Posterior cingulate gyrus (tissue), 11 donors: ENCODE results near the gene CADPS.

ENCODE experiments used
- DNase-seq, 10 donors: peaks; one replicate each; pipeline versions ENCODE4 v3.0.0 to v3.0.0-alpha.2; 2020 to 2021; ENCODE audit warnings: mixed read lengths in 3 of 10
- intact Hi-C: fragments of 100-400 bp; cut with DNase I; formaldehyde crosslinking; loops from one replicate; pipeline ENCODE4 v1.15.1; 2023

CADPS gene

DNA sequence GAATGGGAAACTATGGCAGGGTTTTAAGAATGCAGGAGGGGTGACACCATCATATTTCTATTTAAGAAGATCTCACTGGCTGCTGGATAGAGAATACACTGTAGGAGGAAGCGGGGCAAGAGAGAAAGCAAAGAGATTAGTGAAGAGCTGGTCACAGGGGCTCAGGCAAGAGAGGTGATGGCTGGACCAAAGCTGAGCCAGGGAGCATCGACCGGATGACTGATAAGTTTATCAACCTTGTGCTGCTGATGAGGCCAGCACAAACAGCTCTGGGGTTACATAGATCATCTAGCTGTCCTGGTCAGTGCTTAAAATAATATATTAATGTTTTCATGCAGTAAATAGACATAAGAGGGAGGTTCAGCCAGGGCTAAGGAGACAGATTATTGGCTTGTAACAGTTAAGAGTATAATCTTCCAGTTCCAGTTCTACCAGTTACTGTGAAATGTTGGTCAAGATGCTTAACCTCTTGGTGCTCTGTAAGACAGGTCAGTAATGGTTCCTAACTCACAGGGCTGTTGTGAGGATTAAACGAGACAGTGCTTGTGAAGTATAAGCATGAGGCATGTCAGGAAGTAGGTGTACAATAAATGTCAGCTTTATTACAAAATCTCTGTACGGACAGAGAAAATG is 300.8 kb downstream of the CADPS start:
- intact Hi-C loops: no loop called here

DNA sequence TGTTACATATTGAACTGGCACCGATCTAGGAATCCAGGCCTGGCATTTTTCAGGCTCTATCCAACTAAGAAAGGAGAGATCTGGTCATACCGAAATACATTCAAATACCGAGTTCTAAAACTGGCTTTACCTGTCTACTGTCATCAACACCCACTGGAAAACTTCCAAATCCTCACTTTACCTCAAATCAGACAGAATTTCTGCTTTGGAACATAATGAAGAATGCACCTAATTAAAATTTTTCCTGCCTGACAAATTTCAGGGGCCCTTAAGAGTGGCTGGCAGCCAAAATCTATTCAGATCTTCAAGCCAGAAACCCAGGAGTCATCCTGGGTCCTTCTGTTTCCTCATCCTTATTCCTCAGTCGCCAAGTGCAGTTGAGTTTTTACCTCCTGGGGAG is 303.3 kb downstream of the CADPS start:
- DNase-seq: no peak
- intact Hi-C loops: no loop called here

More for the DNA sequence above, 300.8 kb downstream of the CADPS start:
- no peak for DNase-seq

DNA sequence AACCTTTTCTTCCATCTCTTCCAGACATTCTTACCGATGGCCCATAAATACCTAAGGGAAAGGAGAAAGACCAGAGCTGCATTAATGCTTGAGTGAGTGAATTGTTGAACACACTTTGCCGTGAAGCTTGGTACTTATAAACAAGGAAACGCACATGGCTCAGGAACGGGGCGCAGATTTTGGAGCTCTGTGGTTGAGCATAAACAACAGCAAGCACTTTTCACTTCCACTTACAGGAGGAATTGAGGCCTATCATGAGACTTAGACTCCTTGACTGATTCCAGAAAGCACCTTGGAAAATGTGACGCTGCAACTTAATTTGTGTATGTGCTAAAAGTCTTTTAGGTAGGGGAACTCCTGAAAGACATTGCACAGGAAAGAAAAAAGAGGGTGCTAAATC is 304.3 kb downstream of the CADPS start:
- DNase-seq: no peak
- intact Hi-C loops: no loop called here

DNA sequence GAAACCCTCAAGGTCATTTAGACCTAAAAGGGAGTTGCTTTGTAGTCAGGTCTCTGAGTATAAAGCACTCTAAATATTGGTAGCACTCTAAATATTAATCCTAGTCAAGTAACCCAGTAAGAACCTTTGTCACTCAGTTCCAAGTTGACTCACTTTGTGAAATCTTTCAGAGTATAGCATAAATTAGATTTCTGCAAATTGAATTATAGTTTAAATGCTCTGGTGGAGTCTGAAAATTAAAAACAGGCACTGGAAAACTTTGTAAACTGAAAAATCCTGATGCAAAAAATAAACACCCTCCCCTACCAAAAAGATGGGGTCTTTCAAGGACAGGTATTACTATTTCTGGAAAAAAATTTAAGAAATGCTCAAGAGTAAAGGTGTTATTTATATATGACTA is 305.6 kb downstream of the CADPS start:
- no peak for DNase-seq
- intact Hi-C loops: no loop called here

DNA sequence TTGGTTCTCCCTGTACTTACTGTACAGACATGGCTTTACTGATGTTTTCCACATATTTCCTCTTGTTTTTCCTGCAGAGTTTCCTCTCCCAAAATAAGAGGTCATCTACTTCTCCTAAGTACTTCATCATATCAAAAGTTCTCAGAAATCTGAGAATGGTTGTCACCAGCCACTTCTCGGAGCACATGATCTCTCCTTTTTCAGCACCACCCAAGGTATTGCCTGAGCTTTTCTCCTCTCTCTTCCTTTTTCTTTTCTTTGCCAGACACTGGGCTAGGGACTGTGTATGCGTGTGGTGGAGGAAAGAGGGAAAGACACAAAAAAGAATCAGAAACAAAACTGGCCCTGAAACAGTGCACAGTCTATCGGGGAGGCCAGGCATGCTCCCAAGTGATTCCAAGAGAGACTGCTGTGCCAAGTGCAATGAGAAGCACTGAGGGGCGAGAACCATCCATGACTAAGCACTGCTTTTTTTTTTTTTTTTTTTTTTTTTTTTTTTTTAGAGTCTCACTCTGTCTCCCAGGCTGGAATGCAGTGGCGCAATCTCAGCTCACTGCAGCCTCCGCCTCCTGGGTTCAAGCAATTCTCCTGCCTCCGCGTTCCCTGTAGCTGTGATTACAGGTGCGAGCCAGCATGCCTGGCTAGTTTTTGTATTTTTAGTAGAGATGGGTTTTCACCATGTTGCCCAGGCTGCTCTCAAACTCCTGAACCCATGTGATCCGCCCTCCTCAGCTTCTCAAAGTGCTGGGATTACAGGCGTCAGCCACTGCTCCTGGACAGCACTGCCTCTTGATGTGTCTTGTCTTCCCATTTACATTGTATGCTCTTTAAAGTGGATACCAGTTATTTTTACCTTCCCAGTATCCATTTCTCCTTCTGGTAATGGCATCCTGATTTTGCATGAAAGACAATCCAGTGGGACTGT is 307.9 kb downstream of the CADPS start:
- peak in 8 of 10 donors; percentile 18 to 88 (median 42) for DNase-seq
- intact Hi-C loops: no loop called here

DNA sequence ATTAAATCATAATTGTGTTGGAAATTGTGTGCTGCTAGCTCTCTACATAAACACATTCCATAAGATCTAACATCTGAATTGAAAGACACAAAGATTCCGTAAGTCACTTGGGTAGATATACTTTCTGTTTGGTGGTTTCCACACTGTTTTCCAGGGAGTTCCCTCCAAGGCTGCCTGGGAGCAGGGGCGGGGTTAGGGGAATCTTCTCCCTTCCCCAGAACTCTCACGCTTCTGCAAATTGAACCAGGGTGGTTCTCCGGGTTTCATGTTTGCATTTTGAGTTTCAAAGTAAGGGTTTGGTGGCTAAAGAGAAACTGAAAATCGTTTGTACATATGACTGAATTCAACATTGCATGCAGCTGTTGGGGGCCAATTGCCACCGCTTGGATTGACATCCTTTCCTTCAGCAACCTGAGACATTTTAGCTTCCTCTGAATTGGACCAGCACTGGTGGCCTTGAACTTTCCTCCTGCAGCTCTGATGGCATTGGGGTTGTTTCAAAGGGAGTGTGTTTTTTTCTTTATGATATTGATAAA is 309.1 kb downstream of the CADPS start:
- intact Hi-C loops: no loop called here
- no peak for DNase-seq

DNA sequence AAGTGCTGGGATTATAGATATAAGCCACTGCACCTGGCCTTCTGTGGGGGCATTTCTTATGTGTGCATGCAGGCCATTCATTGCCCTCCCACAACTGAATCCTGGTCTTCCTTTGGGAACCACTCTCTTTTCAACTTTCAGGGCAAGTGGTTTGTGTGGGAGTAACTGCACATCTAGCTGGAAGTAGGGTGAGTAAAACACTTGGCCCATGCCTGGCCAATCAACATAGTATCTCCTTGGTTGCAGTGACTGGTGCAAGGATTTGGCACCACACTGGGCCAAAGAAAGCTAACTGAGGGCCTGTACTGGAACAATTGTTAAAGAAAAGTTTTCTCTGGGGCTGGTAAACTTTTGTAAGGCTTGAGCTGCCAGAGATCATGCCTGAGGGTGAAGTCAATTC is 312.6 kb downstream of the CADPS start:
- no peak for DNase-seq
- intact Hi-C loops: no loop called here

DNA sequence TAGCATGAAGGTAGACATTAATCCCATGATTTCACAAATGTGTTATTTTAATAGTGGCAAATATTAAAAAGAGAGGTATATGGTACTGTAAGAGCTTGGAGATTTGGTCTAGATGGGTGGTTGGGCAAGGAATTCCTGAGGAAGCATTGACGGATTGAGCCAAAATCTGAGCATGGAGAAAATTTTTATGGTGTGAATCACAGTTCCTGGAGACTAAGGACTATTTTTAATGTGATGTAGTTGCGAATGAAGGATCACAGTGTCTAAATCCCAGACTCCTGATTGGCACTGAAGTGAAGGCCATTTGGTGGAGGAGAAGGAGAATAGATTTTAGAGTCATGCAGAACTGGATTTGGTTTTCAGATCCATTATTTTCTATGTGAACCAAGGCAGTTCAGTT is 313.2 kb downstream of the CADPS start:
- intact Hi-C loops: no loop called here
- no peak for DNase-seq

DNA sequence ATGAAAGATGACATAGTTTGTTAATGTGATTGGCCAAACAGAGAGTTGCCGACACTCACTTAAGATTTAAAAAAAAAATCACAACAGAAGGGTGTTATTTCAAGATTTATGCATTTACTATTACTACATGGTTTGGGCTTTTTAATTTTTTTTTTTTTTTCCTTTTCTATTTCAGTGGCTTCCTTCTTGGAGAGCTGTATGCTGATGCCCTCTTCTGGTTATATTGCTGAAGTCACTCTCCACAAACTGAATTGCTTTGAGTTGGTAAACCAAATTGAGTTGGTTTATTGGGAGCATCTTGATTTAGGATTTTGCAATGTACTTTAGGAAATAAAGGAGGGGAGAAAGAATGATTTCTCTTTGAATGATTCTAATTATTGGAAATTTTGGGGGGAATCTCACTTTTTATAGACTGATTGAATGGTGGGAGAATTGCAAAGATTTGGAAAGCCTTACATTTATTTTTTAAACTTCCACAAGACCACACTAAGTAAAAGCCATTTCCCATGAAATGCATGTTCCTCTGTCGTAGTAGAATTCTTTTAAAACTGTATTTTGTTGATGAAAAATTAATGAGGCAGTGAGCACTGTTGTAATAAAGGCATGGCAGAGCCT is 315.3 kb downstream of the CADPS start:
- intact Hi-C loops: loop anchor here (2.0 kb wide), 2 partner anchors 227 to 359 kb away; no protein-coding TSS in a partner anchor
- no peak for DNase-seq

DNA sequence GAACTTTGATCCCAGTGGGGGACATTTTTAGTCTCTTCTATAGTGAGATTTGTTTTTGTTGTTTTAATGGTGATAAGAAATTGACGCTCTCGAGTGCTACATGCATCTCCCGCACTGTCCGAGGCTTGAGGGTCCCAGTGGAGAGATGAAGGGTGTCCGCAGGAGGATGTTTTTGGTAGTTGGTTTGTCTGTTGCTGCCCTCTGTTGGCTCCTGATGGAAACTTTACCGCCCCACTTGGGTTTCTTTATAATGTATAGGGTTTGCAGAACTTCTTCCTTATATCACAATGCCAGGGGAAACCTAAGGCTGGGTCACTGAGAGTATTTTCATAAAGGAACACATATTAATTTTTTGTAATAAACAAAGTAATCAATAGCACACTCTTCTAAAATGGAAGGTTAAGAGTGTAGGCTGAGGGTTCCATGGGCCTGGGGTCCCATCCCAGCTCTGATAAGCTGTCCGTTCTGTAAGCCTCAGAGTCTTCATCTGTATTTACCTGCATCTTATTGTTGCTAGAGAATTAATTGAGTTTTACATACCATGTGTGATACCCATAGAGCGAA is 316.6 kb downstream of the CADPS start:
- DNase-seq: peak in 1 of 10 donors; percentile 18
- intact Hi-C loops: loop anchor here (2.0 kb wide), 1 partner anchor 226 kb away; no protein-coding TSS in a partner anchor

DNA sequence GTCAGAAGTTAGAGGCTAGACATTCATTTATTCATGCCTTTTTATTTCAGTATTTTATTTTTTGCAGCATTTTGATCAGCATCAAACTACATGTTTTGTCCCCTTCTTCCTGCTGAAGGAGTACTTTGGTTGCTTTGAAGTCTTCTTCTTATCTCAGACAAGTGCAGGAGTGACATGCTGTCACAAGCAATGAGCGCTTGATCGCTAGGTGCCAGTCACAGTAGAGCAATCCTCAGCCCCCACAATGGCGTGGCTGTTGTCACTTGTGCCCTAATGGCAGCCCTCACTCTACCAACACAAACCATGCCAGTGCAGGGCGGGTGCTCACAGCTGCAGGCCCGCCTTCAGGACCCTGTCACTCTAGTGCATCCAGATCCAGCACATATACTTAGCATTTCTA is 317.2 kb downstream of the CADPS start:
- DNase-seq: no peak
- intact Hi-C loops: loop anchor here (2.0 kb wide), 1 partner anchor 225 kb away; no protein-coding TSS in a partner anchor

DNA sequence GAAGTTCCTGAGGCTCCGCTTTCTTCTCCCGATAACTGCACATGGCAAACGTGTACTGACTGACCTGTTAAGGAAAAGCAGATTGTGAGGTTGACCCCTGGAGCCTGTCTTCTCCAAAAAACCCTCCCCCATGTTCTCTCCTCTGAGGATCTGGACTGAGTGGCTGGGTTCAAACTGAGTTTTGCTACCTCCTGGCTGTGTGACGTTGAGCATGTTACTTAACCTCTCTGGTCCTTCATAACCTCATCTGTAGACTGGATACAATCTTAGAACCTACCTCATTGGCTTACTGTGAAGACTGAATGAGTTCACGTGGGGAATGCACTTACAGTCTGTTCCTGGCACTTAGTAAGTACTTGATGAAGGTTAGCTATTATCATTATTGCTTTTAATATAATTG is 317.8 kb downstream of the CADPS start:
- no peak for DNase-seq
- intact Hi-C loops: no loop called here

DNA sequence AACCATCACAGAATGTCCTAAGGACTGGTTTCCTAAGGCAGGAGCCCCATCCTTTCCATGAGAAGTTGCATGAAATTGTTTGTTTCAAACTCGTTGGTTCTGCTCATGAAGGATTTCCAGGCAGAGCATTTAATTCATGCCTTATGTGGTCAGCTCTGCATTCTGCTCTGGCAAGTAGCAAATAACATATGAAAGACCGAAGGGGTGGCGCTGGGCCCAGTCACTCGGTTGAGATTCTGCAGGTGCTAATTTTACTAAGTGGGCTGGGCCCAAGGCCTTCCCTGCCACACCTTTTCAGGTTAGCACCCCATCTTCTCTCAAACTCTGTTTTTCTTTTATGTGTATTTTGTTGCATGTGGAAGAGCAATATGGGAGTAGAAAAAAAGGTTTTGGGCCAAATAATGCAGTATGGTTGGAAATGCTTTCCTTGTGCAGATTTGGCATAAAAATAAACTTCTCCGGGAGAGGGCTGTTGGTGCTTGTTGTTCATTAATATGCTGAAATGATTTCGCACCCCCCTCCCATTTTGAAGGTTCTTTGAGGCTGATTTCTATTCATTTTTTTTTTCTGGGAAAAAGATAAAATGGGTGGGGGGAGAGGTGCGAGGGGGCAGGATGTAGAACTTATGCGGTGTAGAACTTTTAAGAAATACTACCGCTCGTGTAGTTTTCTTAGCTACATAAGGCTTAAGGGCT is 318.9 kb downstream of the CADPS start:
- intact Hi-C loops: no loop called here
- no peak for DNase-seq

DNA sequence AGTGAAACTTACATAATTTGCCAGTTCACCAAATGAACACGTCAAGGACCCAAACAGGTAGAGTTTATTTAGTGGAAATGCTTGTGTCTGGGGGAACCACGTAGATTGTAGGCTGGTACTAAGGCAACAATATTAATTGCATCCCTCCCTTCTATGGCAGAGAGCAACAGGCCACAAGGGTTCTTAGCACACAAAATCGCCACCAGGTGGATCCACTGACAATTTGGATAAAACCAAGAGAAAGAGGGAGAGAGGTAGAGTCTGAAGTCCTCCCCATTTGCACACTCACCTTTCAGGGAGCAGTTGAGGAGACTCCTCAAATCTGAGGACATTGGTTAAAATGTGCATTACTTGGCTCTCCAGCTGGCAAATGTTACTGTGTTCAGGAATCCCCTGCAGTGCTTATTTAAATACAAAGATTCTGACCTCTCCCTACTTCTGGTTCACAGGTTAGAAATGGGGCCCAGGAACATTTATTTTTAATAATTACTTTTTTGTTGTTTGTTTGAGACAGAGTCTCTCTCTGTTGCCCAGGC is 320.9 kb downstream of the CADPS start:
- no peak for DNase-seq
- intact Hi-C loops: no loop called here

DNA sequence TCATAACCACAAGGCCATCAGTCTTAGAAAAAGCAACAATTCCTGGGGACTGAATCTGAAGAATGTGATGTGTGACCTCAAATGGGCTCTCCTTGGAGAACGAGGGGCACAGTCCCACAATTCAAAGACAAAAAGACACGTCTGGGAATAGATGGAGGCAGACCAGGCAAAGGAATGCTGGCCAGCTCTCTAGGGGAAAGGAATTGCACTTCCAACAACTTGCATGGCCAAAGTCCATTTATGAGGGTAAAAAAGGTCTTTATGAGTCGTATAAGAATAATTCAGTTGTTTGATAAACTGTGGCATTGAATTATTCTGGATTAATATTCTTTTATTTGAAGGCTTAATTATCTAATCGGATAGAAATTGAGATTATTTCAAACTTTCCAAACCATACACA is 321.4 kb downstream of the CADPS start:
- DNase-seq: no peak
- intact Hi-C loops: no loop called here

DNA sequence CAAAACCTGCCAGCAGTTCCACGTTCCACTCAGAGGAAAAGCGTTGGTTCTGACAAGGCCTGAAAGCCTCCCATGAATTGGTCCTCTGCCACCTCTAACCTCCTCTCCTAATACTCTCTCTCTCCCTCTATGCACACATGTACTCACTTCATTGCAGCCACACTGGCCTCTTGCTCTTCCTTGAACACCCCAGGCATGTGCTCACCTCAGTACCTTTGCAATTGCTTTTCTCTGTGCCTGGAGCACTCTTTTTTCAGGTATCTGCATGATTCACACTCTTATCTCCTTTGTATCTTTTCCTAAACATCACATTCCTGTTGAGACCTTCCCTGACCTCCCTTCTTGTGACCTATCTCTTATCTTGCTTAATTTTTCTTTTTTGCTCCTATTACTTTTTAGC is 323.7 kb downstream of the CADPS start:
- intact Hi-C loops: no loop called here
- no peak for DNase-seq

DNA sequence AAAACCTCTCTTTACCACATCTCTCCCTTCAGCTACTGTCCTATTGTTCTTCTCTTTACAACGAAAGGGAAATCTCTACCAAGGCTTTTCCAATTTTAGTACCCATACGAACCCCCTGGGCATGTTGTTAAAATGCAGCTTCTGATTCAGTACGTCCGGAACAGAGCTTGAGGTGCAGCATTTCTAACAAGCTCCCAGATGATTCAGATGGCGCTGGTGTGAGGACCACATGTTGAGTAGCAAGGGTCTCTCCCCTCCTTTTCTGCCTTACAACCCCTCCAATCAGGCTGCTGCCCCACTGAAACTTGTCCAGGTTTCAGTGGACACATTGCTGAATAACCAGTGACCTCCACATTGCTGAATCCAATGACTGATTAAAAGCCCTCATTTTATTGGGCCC is 324.8 kb downstream of the CADPS start:
- no peak for DNase-seq
- intact Hi-C loops: no loop called here

DNA sequence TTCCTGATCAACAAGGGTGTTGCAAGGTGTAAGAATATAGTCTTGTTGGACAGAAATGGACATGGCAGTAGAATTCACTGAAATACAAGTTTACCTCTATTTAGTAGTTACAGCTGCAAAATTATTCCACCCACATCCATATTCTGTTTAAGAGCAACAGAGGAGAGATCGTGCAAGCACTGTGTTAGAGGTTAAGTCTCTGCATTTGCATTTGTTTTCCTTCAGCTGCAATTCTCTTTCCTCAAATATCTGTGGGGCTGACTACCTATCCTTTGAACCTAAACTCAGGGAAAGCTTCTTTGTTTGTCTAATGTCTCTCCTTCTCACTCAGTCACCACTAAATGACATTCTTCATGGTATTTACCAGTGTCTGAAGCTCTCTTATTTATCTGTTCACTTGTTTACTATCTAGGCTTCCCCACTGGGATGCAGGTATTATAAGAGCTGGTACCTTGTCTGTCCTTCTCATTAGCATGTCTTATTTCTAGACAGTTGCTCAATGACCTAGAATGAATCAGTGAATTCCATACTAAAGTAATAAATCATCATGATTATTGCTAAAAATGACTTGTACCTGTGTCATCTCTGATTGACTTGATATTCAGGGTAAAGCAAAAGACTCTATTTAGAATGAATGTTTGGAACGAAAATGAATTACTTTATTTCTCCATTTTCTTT is 326.5 kb downstream of the CADPS start:
- intact Hi-C loops: no loop called here
- DNase-seq: no peak

DNA sequence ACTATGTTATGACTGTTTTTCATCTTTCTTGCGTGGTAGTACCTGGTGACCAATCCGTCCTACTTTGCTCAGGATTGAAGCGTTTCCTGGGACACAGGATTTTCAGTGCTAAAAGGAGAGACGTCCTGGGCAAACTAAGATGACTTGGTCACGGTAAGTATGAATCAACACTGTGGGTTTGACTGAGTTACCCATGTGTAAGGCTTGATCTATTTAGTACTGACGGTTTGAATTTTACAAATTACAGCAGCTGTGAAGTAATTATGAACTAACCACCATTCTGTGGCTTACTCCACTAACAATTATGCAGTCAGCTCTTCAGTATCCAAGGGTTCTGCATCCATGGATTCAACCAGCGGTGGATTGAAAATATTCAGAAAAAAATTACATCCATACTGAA is 328.9 kb downstream of the CADPS start:
- intact Hi-C loops: no loop called here
- DNase-seq: no peak
